Activated naive CD4-positive, alpha-beta T cell treated with anti-CD3 and anti-CD28 coated beads, Interleukin-2, amount 50 U/mL, for 16 hours (primary cell): ENCODE measurements around the gene CST1.

Experiments used
- DNase-seq: peaks from one replicate; pipeline ENCODE4 v3.0.0-alpha.2; 2020

Gene CST1

GRCh38 chr20:23697947-23698346 lies 52.8 kb downstream of the CST1 start:
- DNase-seq, result no peak
